ENCODE data around the gene SERPINC1.

SERPINC1 gene

GRCh38 chr1:173925306-173926242, 8.4 kb upstream of the SERPINC1 start:
- TF ChIP-seq Cebpa-rat (IDR thresholded peaks at IDR 0.05): no peak
- Histone ChIP-seq H3K9ac (no peak overlapping the region), H3K4me2 (no peak overlapping the region), H3K36me3 (0 out of 2 replicates have a peak, but pooled peaks cover 6% of the 10 kb centered on the region), H3K4me3 (no peak overlapping the region), H3K9me3 (no peaks in the 10 kb centered on the region), H3K27ac (no peak overlapping the region), H3K27me3 (no peaks in the 10 kb centered on the region), H3K4me1 (no peaks in the 10 kb centered on the region), H4K20me1 (no peaks in the 10 kb centered on the region)

DNA sequence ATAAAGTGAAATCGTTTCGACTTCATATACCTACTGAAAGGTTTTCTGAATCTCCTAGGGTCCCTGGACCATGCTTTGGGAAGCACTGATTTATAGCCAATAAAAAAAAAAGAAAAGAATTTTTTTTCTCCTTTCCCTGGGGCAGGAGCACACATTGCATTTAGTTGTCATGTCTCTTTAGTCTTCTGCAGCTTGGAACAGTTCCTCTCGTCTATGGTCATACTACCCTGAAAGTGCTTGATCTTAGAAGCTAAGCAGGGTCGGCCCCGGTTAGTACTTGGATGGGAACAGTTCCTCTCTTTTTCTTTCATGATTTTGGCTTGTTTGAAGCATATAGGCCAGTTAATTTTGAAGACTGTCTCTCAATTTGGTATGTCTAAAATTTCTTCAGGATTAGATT, 3.7 kb upstream of the SERPINC1 start:
- no peak overlapping the region for H3K4me2 ChIP-seq
- no peak overlapping the region for H3K9ac ChIP-seq
- H3K27ac ChIP-seq: no peak overlapping the region
- no peak for TF ChIP-seq Cebpa-rat (IDR thresholded peaks at IDR 0.05)
- no peaks in the 10 kb centered on the region for H3K36me3 ChIP-seq
- no peak overlapping the region for H3K4me3 ChIP-seq
- no peaks in the 10 kb centered on the region for H3K9me3 ChIP-seq
- no peaks in the 10 kb centered on the region for H3K27me3 ChIP-seq
- no peaks in the 10 kb centered on the region for H4K20me1 ChIP-seq
- H3K4me1 ChIP-seq: no peaks in the 10 kb centered on the region

DNA sequence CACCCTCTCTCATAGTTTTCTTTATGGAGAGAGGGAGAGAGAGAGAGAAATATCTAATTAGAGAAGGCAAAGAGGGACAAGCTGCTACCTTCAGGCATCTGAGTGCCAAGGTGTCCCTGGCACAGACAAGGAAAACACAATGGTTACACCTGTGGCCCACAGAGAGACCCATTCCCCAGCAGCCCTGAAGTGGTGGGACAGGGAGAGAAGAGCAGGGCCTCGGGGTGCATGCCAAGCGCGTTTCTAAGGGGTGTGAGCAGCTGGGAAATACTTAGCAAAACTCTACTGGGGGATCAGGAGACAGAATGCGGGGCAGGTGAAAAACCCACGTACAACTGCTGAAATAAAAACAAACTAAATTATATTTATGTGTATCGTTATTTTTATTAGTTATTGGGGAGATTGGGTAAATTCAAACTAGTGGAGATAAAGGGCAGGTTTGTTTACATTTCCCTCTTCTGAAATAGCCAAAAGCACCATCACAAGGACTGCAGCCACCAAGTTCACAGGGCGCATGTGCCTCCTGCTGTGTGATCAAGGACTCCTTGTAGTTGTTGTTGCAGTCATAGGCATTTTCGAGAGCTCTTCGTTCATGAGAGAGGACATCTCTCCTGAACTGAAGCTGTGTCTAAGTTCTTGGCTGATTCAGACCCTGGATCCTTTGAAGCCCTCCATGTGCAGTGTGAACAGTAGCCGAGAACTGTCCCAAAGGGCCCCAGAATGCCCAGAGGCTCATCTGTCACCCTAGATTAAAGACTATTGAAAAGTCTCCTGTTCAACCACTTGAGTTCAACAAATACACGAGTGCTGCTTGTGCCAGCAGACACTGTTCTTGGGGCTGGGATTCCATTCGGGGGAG, 737 bp upstream of the SERPINC1 start:
- Histone ChIP-seq H3K9ac (no peak overlapping the region), H3K36me3 (no peaks in the 10 kb centered on the region), H4K20me1 (no peaks in the 10 kb centered on the region), H3K27me3 (no peaks in the 10 kb centered on the region), H3K4me1 (no peaks in the 10 kb centered on the region), H3K9me3 (no peaks in the 10 kb centered on the region), H3K27ac (no peak overlapping the region), H3K4me2 (no peak overlapping the region), H3K4me3 (no peak overlapping the region)
- TF ChIP-seq Cebpa-rat (IDR thresholded peaks at IDR 0.05): no peak

- Histone ChIP-seq H3K36me3 (no peaks in the 10 kb centered on the region), H3K9ac (no peak overlapping the region), H3K4me2 (no peak overlapping the region), H3K4me1 (no peaks in the 10 kb centered on the region), H4K20me1 (no peaks in the 10 kb centered on the region), H3K27ac (no peak overlapping the region), H3K27me3 (no peaks in the 10 kb centered on the region), H3K4me3 (no peak overlapping the region), H3K9me3 (no peaks in the 10 kb centered on the region)
- TF ChIP-seq Cebpa-rat (IDR thresholded peaks at IDR 0.05): no peak
Observed at GRCh38 chr1:173916667-173917066, 460 bp downstream of the SERPINC1 start.

DNA sequence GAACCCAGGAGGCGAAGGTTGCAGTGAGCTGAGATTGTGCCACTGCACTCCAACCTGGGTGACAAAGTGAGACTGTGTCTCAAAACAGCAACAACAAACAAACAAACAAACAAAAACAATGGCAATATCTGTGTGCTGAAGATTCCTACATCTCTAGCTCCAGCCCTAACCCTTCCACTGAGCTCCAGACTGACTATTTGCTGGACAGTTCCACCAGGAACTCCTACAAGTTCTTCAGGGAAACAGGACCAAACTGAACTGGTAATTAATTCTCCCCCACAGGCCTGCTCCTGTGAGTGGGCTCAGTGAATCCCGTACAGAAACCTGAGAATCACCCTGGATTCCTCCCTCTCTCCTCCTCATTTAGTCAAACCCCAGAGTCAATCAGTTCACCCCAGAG, 1.5 kb downstream of the SERPINC1 start:
- H3K36me3 ChIP-seq: no peaks in the 10 kb centered on the region
- no peak overlapping the region for H3K27ac ChIP-seq
- no peak overlapping the region for H3K4me2 ChIP-seq
- no peak overlapping the region for H3K4me3 ChIP-seq
- no peak for TF ChIP-seq Cebpa-rat (IDR thresholded peaks at IDR 0.05)
- H3K4me1 ChIP-seq: no peaks in the 10 kb centered on the region
- no peak overlapping the region for H3K9ac ChIP-seq
- no peaks in the 10 kb centered on the region for H3K27me3 ChIP-seq
- no peaks in the 10 kb centered on the region for H4K20me1 ChIP-seq
- no peaks in the 10 kb centered on the region for H3K9me3 ChIP-seq

- no peak for TF ChIP-seq Cebpa-rat (IDR thresholded peaks at IDR 0.05)
- H4K20me1 ChIP-seq: no peaks in the 10 kb centered on the region
- H3K36me3 ChIP-seq: no peaks in the 10 kb centered on the region
- no peak overlapping the region for H3K9ac ChIP-seq
- no peak overlapping the region for H3K27ac ChIP-seq
- H3K4me2 ChIP-seq: no peak overlapping the region
- no peaks in the 10 kb centered on the region for H3K4me1 ChIP-seq
- no peaks in the 10 kb centered on the region for H3K27me3 ChIP-seq
- no peaks in the 10 kb centered on the region for H3K9me3 ChIP-seq
- no peak overlapping the region for H3K4me3 ChIP-seq
Observed at GRCh38 chr1:173914366-173914871, 2.7 kb downstream of the SERPINC1 start.

GRCh38 chr1:173913111-173913510, 4.0 kb downstream of the SERPINC1 start:
- Histone ChIP-seq H3K4me1 (no peaks in the 10 kb centered on the region), H3K36me3 (no peaks in the 10 kb centered on the region), H3K27ac (no peak overlapping the region), H3K4me2 (no peak overlapping the region), H3K9me3 (no peaks in the 10 kb centered on the region), H3K9ac (no peak overlapping the region), H4K20me1 (no peaks in the 10 kb centered on the region), H3K27me3 (no peaks in the 10 kb centered on the region), H3K4me3 (no peak overlapping the region)
- TF ChIP-seq Cebpa-rat (IDR thresholded peaks at IDR 0.05): no peak

- peaks cover 8% of the 10 kb centered on the region; the same call in 1 of the 2 replicates for H3K4me1 ChIP-seq
- no peaks in the 10 kb centered on the region for H3K27me3 ChIP-seq
- H3K4me3 ChIP-seq: no peak overlapping the region
- no peak overlapping the region for H3K27ac ChIP-seq
- H3K4me2 ChIP-seq: no peak overlapping the region
- no peak overlapping the region for H3K9ac ChIP-seq
- no peaks in the 10 kb centered on the region for H3K9me3 ChIP-seq
- H3K36me3 ChIP-seq: no peaks in the 10 kb centered on the region
- no peak for TF ChIP-seq Cebpa-rat (IDR thresholded peaks at IDR 0.05)
- no peaks in the 10 kb centered on the region for H4K20me1 ChIP-seq
Observed at GRCh38 chr1:173903827-173904531, 13.1 kb downstream of the SERPINC1 start.

DNA sequence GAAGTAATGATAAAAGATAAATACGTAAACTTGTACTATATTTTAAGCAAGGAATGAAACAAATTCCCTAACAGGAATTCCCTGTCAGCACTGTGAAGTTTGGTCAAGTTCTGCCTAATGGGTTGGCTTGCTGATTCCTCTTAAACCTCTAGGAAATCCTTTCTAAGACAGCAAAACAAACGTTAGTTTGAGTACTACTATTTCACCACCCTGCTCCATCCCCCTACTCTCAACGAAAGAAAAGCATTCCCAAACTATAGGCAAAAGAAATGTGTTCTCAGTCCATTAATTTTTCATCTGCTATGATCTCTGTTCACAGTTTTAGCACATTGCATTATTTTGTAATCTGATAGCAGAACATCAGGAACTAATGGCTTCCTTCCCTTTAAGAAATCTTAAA, 16.1 kb downstream of the SERPINC1 start:
- Histone ChIP-seq H3K4me3 (no peak overlapping the region), H4K20me1 (no peaks in the 10 kb centered on the region), H3K4me2 (no peak overlapping the region), H3K9ac (no peak overlapping the region), H3K4me1 (peaks cover 2% of the 10 kb centered on the region; the same call in 1 of the 2 replicates), H3K9me3 (no peaks in the 10 kb centered on the region), H3K27ac (no peak overlapping the region), H3K36me3 (no peaks in the 10 kb centered on the region), H3K27me3 (no peaks in the 10 kb centered on the region)
- no peak for TF ChIP-seq Cebpa-rat (IDR thresholded peaks at IDR 0.05)

Measured in BLaER1 (cell line).